ENCODE results near the gene PCSK6. TPM values are rescaled to one million over a fixed set of nuclear protein-coding genes. Genes with fewer than 3 reads are reported as not detected.

The PCSK6 gene
- total and polyA plus RNA-seq, 2 of the 8 experiments (the other 6 are each of a cell fraction or from before 2014, with no cell fraction given), result 1.9 to 4.0 TPM

GRCh38 chr15:101448336-101448735 is 41.2 kb downstream of the PCSK6 start:
- Histone ChIP-seq H2BK15ac (ENCODE audit: low read length) (no peak overlapping the region), H3K4me3 (ENCODE audit: extremely low read depth in 1 of 4, insufficient read depth in 2 of 4, low read depth in 3 of 4, low read length in 4 of 4) (no peak overlapping the region), H4K8ac (ENCODE audit: extremely low read depth, insufficient read depth, low read length) (no peak overlapping the region), H3K14ac (ENCODE audit: insufficient read length) (no peak overlapping the region), H4K91ac (replicated peaks; ENCODE audit: insufficient read length, low read length) (no peak overlapping the region), H2BK5ac (ENCODE audit: low read depth, low read length) (no peak overlapping the region), H2BK12ac (ENCODE audit: low read depth, low read length) (no peak overlapping the region), H2BK20ac (ENCODE audit: low read length) (no peak overlapping the region), H4K5ac (ENCODE audit: insufficient read length, low read depth, low read length) (no peak overlapping the region), H3K4me2 (ENCODE audit: insufficient read depth in 1 of 2, low read depth in 2 of 2, low read length in 2 of 2) (no peak overlapping the region), H3K56ac (replicated peaks; ENCODE audit: insufficient read length, low read depth, low read length) (no peak overlapping the region), H3K9ac (replicated peaks in 1 of 4; ENCODE audit: extremely low read depth in 1 of 4, low read depth in 3 of 4, low read length in 3 of 4) (no peak overlapping the region), H2AFZ (ENCODE audit: low read length) (no peak overlapping the region), H3K4me1 (replicated peaks in 1 of 4; ENCODE audit: control insufficient read depth in 3 of 4, insufficient read depth in 4 of 4, low read length in 3 of 4) (peaks cover 0 to 8% (median 1%) of the 10 kb centered on the region in 4 experiments; a peak in 3 of 7 replicates), H3K9me3 (ENCODE audit: insufficient read depth in 2 of 2, low read depth in 1 of 2, low read length in 1 of 2) (no peaks in the 10 kb centered on the region), H3K36me3 (ENCODE audit: control insufficient read depth in 2 of 4, insufficient read depth in 4 of 4, low read length in 3 of 4) (no peaks in the 10 kb centered on the region), H2BK120ac (replicated peaks; ENCODE audit: low read depth, low read length) (no peak overlapping the region), H3K4ac (replicated peaks; ENCODE audit: insufficient read length, low read depth, low read length) (no peak overlapping the region), H3K27ac (ENCODE audit: low read depth, low read length) (no peak overlapping the region), H4K20me1 (replicated peaks in 1 of 2; ENCODE audit: control insufficient read depth in 1 of 2, insufficient read depth in 2 of 2, low read length in 2 of 2) (no peaks in the 10 kb centered on the region), H3K27me3 (replicated peaks in 1 of 4; ENCODE audit: control insufficient read depth in 3 of 4, extremely low read depth in 1 of 4, insufficient read depth in 3 of 4, low read length in 3 of 4) (no peaks in the 10 kb centered on the region; a peak in 1 of 7 replicates), H2AK5ac (ENCODE audit: low read depth, low read length) (no peak overlapping the region), H3K79me2 (ENCODE audit: control insufficient read depth in 1 of 2, insufficient read depth in 2 of 2, low read length in 2 of 2) (no peaks in the 10 kb centered on the region), H3K79me1 (ENCODE audit: low read depth, low read length) (no peaks in the 10 kb centered on the region), H3K23ac (ENCODE audit: insufficient read length) (no peak overlapping the region), H3K23me2 (ENCODE audit: low read depth, low read length) (no peaks in the 10 kb centered on the region), H3K18ac (ENCODE audit: extremely low read depth, low read length) (no peak overlapping the region)
- POLR2A ChIA-PET (ENCODE audit: partially characterized antibody), result no interaction called here
- WGBS, 2 experiments (ENCODE audit: extremely low coverage in 1 of 2, insufficient coverage in 1 of 2, insufficient read length in 1 of 2, insufficient replicate concordance in 2 of 2, low coverage in 1 of 2, low lambda C conversion rate in 2 of 2, missing lambda C conversion rate in 1 of 2), result 94% methylated on average over 3 of the region's 3 CpGs; no CpG with 5 or more reads in 1 of the 2 experiments
- CTCF ChIA-PET (ENCODE audit: partially characterized antibody), result interaction anchor here (0.6 kb wide), 1 partner anchor 129 kb away, joined by 3 read pairs; no protein-coding TSS in a partner anchor
- no peak for FAIRE-seq
- DNase-seq (ENCODE audit: low read depth in 1 of 2, low spot score in 2 of 2), result no peak
- no peak for TF ChIP-seq JUND (IDR thresholded peaks at IDR 0.05; ENCODE audit: low read length)
- no peak for TF ChIP-seq SUZ12 (IDR thresholded peaks at IDR 0.05; ENCODE audit: low read length)
- no peak for TF ChIP-seq NRF1 (IDR thresholded peaks at IDR 0.05; ENCODE audit: low read depth, low read length)
- TF ChIP-seq CHD1 (IDR thresholded peaks at IDR 0.05; ENCODE audit: low read depth, low read length), result no peak

Measured in H1 (cell line).